Measurements from ENCODE around the gene STAC2. TPM values are rescaled to one million over a fixed set of nuclear protein-coding genes. Genes with fewer than 3 reads are reported as not detected.

The STAC2 gene
- total RNA-seq, 1 experiment from 2014 or later, result not detected

- H3K79me2 ChIP-seq (ENCODE audit: low read length), result no peaks in the 10 kb centered on the region
- H3K4me3 ChIP-seq (ENCODE audit: low read length), result peak overlapping the region; percentile 69
- H3K27me3 ChIP-seq (ENCODE audit: low read length), result no peaks in the 10 kb centered on the region
- H3K27ac ChIP-seq (ENCODE audit: low read length), result peak overlapping the region; percentile 91
- no peaks in the 10 kb centered on the region for H3K9me3 ChIP-seq (ENCODE audit: low read length)
- peak overlapping the region; percentile 76 for H3K4me2 ChIP-seq (ENCODE audit: low read depth, low read length, poor library complexity, severe bottlenecking)
- peak overlapping the region; percentile 86 for H2AFZ ChIP-seq (ENCODE audit: low read length)
- H3K36me3 ChIP-seq (ENCODE audit: insufficient read depth, low read length), result peaks cover 5% of the 10 kb centered on the region; the same call in 1 of the 2 replicates
- no peaks in the 10 kb centered on the region; the same call in 1 of the 2 replicates for H4K20me1 ChIP-seq (ENCODE audit: insufficient read depth, low read depth, low read length)
- peaks cover 38% of the 10 kb centered on the region for H3K4me1 ChIP-seq (ENCODE audit: low read length)
- peak; percentile 70 for DNase-seq
- no peaks in the 10 kb centered on the region for H3K9me2 ChIP-seq (replicated peaks; ENCODE audit: insufficient read depth, low read length)
- H3K9ac ChIP-seq (ENCODE audit: low read length), result peak overlapping the region; percentile 66
These were observed 16.2 kb downstream of the STAC2 start for GRCh38 chr17:39209317-39210092.

GRCh38 chr17:39208893-39209292 lies 16.9 kb downstream of the STAC2 start:
- H3K9ac ChIP-seq (ENCODE audit: low read length), result peak overlapping the region; percentile 66

GRCh38 chr17:39208136-39208535 lies 17.6 kb downstream of the STAC2 start:
- H3K36me3 ChIP-seq (ENCODE audit: insufficient read depth, low read length), result peaks cover 12% of the 10 kb centered on the region; the same call in 1 of the 2 replicates
- no peaks in the 10 kb centered on the region for H3K9me2 ChIP-seq (replicated peaks; ENCODE audit: insufficient read depth, low read length)
- no peaks in the 10 kb centered on the region for H3K79me2 ChIP-seq (ENCODE audit: low read length)
- H3K27me3 ChIP-seq (ENCODE audit: low read length), result no peaks in the 10 kb centered on the region
- peak overlapping the region; percentile 69 for H3K4me3 ChIP-seq (ENCODE audit: low read length)
- H3K9ac ChIP-seq (ENCODE audit: low read length), result peak overlapping the region; percentile 65
- peaks cover 7% of the 10 kb centered on the region; the same call in 1 of the 2 replicates for H4K20me1 ChIP-seq (ENCODE audit: insufficient read depth, low read depth, low read length)
- no peaks in the 10 kb centered on the region for H3K9me3 ChIP-seq (ENCODE audit: low read length)
- DNase-seq, result peak; percentile 83
- peak overlapping the region; percentile 76 for H3K4me2 ChIP-seq (ENCODE audit: low read depth, low read length, poor library complexity, severe bottlenecking)
- H3K27ac ChIP-seq (ENCODE audit: low read length), result peak overlapping the region; percentile 91
- peaks cover 38% of the 10 kb centered on the region for H3K4me1 ChIP-seq (ENCODE audit: low read length)
- H2AFZ ChIP-seq (ENCODE audit: low read length), result no peak overlapping the region; the same call in 1 of the 2 replicates

More at GRCh38 chr17:39208893-39209292, 16.9 kb downstream of the STAC2 start:
- DNase-seq, result peak; percentile 97
- no peaks in the 10 kb centered on the region for H3K27me3 ChIP-seq (ENCODE audit: low read length)
- peak overlapping the region; percentile 91 for H3K27ac ChIP-seq (ENCODE audit: low read length)
- H3K9me3 ChIP-seq (ENCODE audit: low read length), result no peaks in the 10 kb centered on the region
- H3K4me1 ChIP-seq (ENCODE audit: low read length), result peaks cover 38% of the 10 kb centered on the region
- no peaks in the 10 kb centered on the region for H3K9me2 ChIP-seq (replicated peaks; ENCODE audit: insufficient read depth, low read length)
- H3K4me3 ChIP-seq (ENCODE audit: low read length), result peak overlapping the region; percentile 69
- peak overlapping the region; percentile 86 for H2AFZ ChIP-seq (ENCODE audit: low read length)
- peaks cover 5% of the 10 kb centered on the region; the same call in 1 of the 2 replicates for H4K20me1 ChIP-seq (ENCODE audit: insufficient read depth, low read depth, low read length)
- H3K36me3 ChIP-seq (ENCODE audit: insufficient read depth, low read length), result peaks cover 11% of the 10 kb centered on the region; the same call in 1 of the 2 replicates
- no peaks in the 10 kb centered on the region for H3K79me2 ChIP-seq (ENCODE audit: low read length)
- H3K4me2 ChIP-seq (ENCODE audit: low read depth, low read length, poor library complexity, severe bottlenecking), result peak overlapping the region; percentile 76

- no peaks in the 10 kb centered on the region for H3K9me2 ChIP-seq (replicated peaks; ENCODE audit: insufficient read depth, low read length)
- no peak overlapping the region for H3K4me3 ChIP-seq (ENCODE audit: low read length)
- H3K79me2 ChIP-seq (ENCODE audit: low read length), result peaks cover 23% of the 10 kb centered on the region
- H3K27ac ChIP-seq (ENCODE audit: low read length), result no peak overlapping the region
- H4K20me1 ChIP-seq (ENCODE audit: insufficient read depth, low read depth, low read length), result peaks cover 21% of the 10 kb centered on the region
- H3K9ac ChIP-seq (ENCODE audit: low read length), result no peak overlapping the region
- H3K27me3 ChIP-seq (ENCODE audit: low read length), result no peaks in the 10 kb centered on the region
- DNase-seq, result peak; percentile 65
- no peaks in the 10 kb centered on the region for H3K9me3 ChIP-seq (ENCODE audit: low read length)
- no peak overlapping the region for H3K4me2 ChIP-seq (ENCODE audit: low read depth, low read length, poor library complexity, severe bottlenecking)
- peaks cover 34% of the 10 kb centered on the region for H3K36me3 ChIP-seq (ENCODE audit: insufficient read depth, low read length)
- H3K4me1 ChIP-seq (ENCODE audit: low read length), result peaks cover 55% of the 10 kb centered on the region
- no peak overlapping the region for H2AFZ ChIP-seq (ENCODE audit: low read length)
These were observed 20.6 kb downstream of the STAC2 start for GRCh38 chr17:39205112-39205526.

GRCh38 chr17:39204245-39204644 lies 21.5 kb downstream of the STAC2 start:
- Histone ChIP-seq H3K9ac (ENCODE audit: low read length) (no peak overlapping the region), H4K20me1 (ENCODE audit: insufficient read depth, low read depth, low read length) (peaks cover 21% of the 10 kb centered on the region), H3K9me3 (ENCODE audit: low read length) (no peaks in the 10 kb centered on the region), H3K4me2 (ENCODE audit: low read depth, low read length, poor library complexity, severe bottlenecking) (no peak overlapping the region), H3K4me3 (ENCODE audit: low read length) (no peak overlapping the region), H3K36me3 (ENCODE audit: insufficient read depth, low read length) (peaks cover 34% of the 10 kb centered on the region), H3K27me3 (ENCODE audit: low read length) (no peaks in the 10 kb centered on the region), H2AFZ (ENCODE audit: low read length) (no peak overlapping the region), H3K79me2 (ENCODE audit: low read length) (peaks cover 23% of the 10 kb centered on the region), H3K4me1 (ENCODE audit: low read length) (peaks cover 50% of the 10 kb centered on the region), H3K9me2 (replicated peaks; ENCODE audit: insufficient read depth, low read length) (no peaks in the 10 kb centered on the region), H3K27ac (ENCODE audit: low read length) (no peak overlapping the region)
- DNase-seq, result no peak

GRCh38 chr17:39200957-39201510 lies 24.7 kb downstream of the STAC2 start:
- peak overlapping the region; percentile 90 for H3K9ac ChIP-seq (ENCODE audit: low read length)
- peaks cover 37% of the 10 kb centered on the region for H3K79me2 ChIP-seq (ENCODE audit: low read length)
- DNase-seq, result peak; percentile 64
- H3K9me2 ChIP-seq (replicated peaks; ENCODE audit: insufficient read depth, low read length), result no peaks in the 10 kb centered on the region
- peak overlapping the region; percentile 88 for H3K27ac ChIP-seq (ENCODE audit: low read length)
- no peak overlapping the region for H2AFZ ChIP-seq (ENCODE audit: low read length)
- no peaks in the 10 kb centered on the region for H3K27me3 ChIP-seq (ENCODE audit: low read length)
- peaks cover 25% of the 10 kb centered on the region for H4K20me1 ChIP-seq (ENCODE audit: insufficient read depth, low read depth, low read length)
- H3K9me3 ChIP-seq (ENCODE audit: low read length), result no peaks in the 10 kb centered on the region
- H3K4me1 ChIP-seq (ENCODE audit: low read length), result peaks cover 46% of the 10 kb centered on the region
- H3K4me3 ChIP-seq (ENCODE audit: low read length), result peak overlapping the region; percentile 77
- H3K4me2 ChIP-seq (ENCODE audit: low read depth, low read length, poor library complexity, severe bottlenecking), result peak overlapping the region; percentile 97
- H3K36me3 ChIP-seq (ENCODE audit: insufficient read depth, low read length), result peaks cover 34% of the 10 kb centered on the region

- H3K27ac ChIP-seq (ENCODE audit: low read length), result peak within 1 kb of the TSS; percentile 88
- H3K4me2 ChIP-seq (ENCODE audit: low read depth, low read length, poor library complexity, severe bottlenecking), result peak within 1 kb of the TSS; percentile 97
- H3K27me3 ChIP-seq (ENCODE audit: low read length), result no peaks in the 10 kb centered on the region
- H3K4me1 ChIP-seq (ENCODE audit: low read length), result peaks cover 54% of the 10 kb centered on the region
- peak within 1 kb of the TSS; percentile 91 for H2AFZ ChIP-seq (ENCODE audit: low read length)
- H3K36me3 ChIP-seq (ENCODE audit: insufficient read depth, low read length), result peaks cover 34% of the 10 kb centered on the region
- H3K79me2 ChIP-seq (ENCODE audit: low read length), result peaks cover 44% of the 10 kb centered on the region
- H4K20me1 ChIP-seq (ENCODE audit: insufficient read depth, low read depth, low read length), result peaks cover 25% of the 10 kb centered on the region
- H3K9me3 ChIP-seq (ENCODE audit: low read length), result no peaks in the 10 kb centered on the region
- peak within 1 kb of the TSS; percentile 77 for H3K4me3 ChIP-seq (ENCODE audit: low read length)
- no peaks in the 10 kb centered on the region for H3K9me2 ChIP-seq (replicated peaks; ENCODE audit: insufficient read depth, low read length)
- no peak for DNase-seq
- peak within 1 kb of the TSS; percentile 90 for H3K9ac ChIP-seq (ENCODE audit: low read length)
These were observed 25.5 kb downstream of the STAC2 start, which contains the start of gene RPL19 for GRCh38 chr17:39200070-39200879. Gene RPL19 (plus strand): TSS chr17:39200283. CDS start chr17:39200345, 62 bp downstream.

- Histone ChIP-seq H3K4me2 (ENCODE audit: low read depth, low read length, poor library complexity, severe bottlenecking) (peak overlapping the region; percentile 97), H3K27me3 (ENCODE audit: low read length) (no peaks in the 10 kb centered on the region), H3K27ac (ENCODE audit: low read length) (peak overlapping the region; percentile 88), H3K4me1 (ENCODE audit: low read length) (peaks cover 59% of the 10 kb centered on the region), H2AFZ (ENCODE audit: low read length) (peak overlapping the region; percentile 91), H3K36me3 (ENCODE audit: insufficient read depth, low read length) (peaks cover 30% of the 10 kb centered on the region), H3K9me2 (replicated peaks; ENCODE audit: insufficient read depth, low read length) (no peaks in the 10 kb centered on the region), H3K9ac (ENCODE audit: low read length) (peak overlapping the region; percentile 90), H3K9me3 (ENCODE audit: low read length) (no peaks in the 10 kb centered on the region), H3K4me3 (ENCODE audit: low read length) (peak overlapping the region; percentile 77), H3K79me2 (ENCODE audit: low read length) (peaks cover 50% of the 10 kb centered on the region), H4K20me1 (ENCODE audit: insufficient read depth, low read depth, low read length) (peaks cover 25% of the 10 kb centered on the region)
- peak; percentile 98 for DNase-seq
These were observed 26.0 kb downstream of the STAC2 start for GRCh38 chr17:39199820-39200069.

Data from Karpas-422 (cell line).